Colonic mucosa (tissue), 4 donors: ENCODE measurements around the gene YJEFN3. TPM values are rescaled to one million over a fixed set of nuclear protein-coding genes. Genes with fewer than 3 reads are reported as not detected.

Experiments
- DNase-seq: peaks from one replicate; pipeline ENCODE4 v3.0.0-alpha.2; 2020
- H3K27ac ChIP-seq: fragments of 200-600 bp; one replicate; pipeline ENCODE4 v1.8.0; 2021
- H3K27me3 ChIP-seq: fragments of 200-600 bp; one replicate; pipeline ENCODE4 v1.8.0; 2021
- H3K36me3 ChIP-seq: fragments of 200-600 bp; one replicate; pipeline ENCODE4 v1.8.0; 2021
- H3K4me1 ChIP-seq: fragments of 200-600 bp; one replicate; pipeline ENCODE4 v1.8.0; 2021; ENCODE audit warnings: mild to moderate bottlenecking
- H3K4me3 ChIP-seq: fragments of 200-600 bp; one replicate; pipeline ENCODE4 v1.8.0; 2021
- H3K9ac ChIP-seq, 2 donors: one replicate each; pipeline ENCODE4 v1.7.0; 2013; ENCODE audit warnings: control low read depth in 2 of 2, low read depth in 2 of 2, low read length in 2 of 2
- H3K9me3 ChIP-seq: fragments of 200-600 bp; one replicate; pipeline ENCODE4 v1.8.0; 2021
- intact Hi-C: fragments of 100-400 bp; cut with DNase I; formaldehyde crosslinking; loops from one replicate; pipeline ENCODE4 v1.14.1; 2022
- total RNA-seq, 2 donors: library from RNA; stranded (reverse); fragmentation: NEBNext Ultra II Directional in 1 of 2; extraction: Animal tissue kit (Norgen Biotek cat#: 25700) in 1 of 2; gene quantifications; one replicate each; pipeline ENCODE4 v1.2.1, GENCODE V29; 2021
- TF ChIP-seq, protein P1 (sequence below): fragments of 200-600 bp; IDR thresholded peaks from one replicate; pipeline ENCODE4 v1.8.0; 2022; ENCODE audit warnings: antibody characterized with exemption, mild to moderate bottlenecking
- donor health status: healthy.
- donor health status: DM: no; HTN: no; CAD: no.
- donor health status: DM: no; HTN: no; CAD: no.

YJEFN3 gene
- total RNA-seq, 2 donors from 2014 or later = 1.9 to 17.3 TPM

DNA sequence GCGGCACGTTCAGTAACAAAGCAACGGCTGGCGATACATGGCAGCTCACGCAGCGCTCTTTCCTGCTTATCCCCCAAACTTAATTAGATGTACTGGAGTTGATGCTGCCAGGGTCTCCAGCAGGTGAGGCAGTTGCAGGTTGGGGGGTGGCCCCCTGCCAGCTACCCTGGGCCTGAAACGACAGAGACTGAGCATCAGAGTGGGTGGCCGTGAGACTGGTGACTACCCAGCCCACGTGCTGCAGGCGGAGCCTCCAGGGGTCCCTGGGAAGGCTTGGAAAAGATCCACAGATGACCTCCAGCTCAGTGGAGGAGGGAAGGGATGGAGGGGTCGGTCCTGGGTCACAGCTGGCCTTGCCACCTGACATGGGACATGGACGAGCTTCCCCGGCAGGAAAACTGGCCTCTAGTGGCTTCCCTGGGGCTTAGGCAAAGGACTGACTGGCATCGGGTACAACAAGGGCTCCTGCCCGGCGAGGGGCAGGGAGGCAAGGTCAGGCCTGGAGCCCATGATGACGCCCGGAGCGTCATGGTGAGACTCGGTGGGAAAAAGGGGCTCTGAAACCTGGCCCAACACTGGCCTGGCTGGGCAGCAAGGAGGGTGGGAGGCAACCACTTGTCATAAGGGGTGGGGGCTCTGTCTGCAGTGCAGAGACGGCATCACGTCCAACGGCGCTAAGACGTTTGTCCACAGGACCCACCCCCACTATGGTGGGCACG, 33.4 kb downstream of the YJEFN3 start:
- no peak for DNase-seq
- TF ChIP-seq, protein P1, sequence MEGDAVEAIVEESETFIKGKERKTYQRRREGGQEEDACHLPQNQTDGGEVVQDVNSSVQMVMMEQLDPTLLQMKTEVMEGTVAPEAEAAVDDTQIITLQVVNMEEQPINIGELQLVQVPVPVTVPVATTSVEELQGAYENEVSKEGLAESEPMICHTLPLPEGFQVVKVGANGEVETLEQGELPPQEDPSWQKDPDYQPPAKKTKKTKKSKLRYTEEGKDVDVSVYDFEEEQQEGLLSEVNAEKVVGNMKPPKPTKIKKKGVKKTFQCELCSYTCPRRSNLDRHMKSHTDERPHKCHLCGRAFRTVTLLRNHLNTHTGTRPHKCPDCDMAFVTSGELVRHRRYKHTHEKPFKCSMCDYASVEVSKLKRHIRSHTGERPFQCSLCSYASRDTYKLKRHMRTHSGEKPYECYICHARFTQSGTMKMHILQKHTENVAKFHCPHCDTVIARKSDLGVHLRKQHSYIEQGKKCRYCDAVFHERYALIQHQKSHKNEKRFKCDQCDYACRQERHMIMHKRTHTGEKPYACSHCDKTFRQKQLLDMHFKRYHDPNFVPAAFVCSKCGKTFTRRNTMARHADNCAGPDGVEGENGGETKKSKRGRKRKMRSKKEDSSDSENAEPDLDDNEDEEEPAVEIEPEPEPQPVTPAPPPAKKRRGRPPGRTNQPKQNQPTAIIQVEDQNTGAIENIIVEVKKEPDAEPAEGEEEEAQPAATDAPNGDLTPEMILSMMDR = no peak

DNA sequence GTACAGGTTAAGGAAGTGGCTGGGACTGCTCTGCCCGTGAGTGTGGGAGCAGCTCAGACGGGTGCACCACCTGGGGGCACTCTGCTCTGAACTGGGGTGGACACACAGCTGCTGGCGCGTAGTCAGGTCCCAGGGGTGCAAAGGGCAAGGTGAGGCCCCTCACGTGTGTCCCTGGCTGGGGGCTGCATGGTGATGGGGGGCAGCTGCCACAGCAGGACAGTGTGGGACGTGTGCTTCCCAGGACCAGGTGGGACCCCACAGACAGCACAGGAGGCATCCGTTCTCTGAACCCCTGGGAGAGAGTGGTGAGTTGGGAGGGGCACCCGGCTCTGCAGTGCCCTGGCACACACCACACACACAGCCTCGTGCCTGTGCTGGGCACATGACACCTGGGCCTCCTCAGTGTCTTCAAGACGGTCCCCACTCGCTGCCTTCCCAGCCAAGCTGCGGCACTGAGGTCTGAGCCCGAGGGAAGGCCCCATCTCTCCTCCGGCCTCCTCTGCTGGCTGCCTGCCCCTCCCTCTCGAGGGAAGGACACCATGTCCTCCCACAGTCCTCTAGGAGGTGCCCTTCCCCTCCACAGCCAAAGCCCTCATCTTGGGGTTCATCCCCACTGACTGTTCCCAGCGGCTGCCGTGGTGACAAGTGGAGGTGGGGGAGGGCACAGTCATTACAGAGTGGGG, 34.1 kb downstream of the YJEFN3 start:
- TF ChIP-seq, protein P1 = no peak
- H3K27ac ChIP-seq = no peak overlapping the region
- no peak for DNase-seq
- no peak overlapping the region for H3K4me3 ChIP-seq
- no peaks in the 10 kb centered on the region for H3K9me3 ChIP-seq
- no peaks in the 10 kb centered on the region for H3K36me3 ChIP-seq
- intact Hi-C loops = no loop called here
- no peak overlapping the region for H3K9ac ChIP-seq
- H3K4me1 ChIP-seq = no peaks in the 10 kb centered on the region
- no peaks in the 10 kb centered on the region for H3K27me3 ChIP-seq

More for the DNA sequence above, 33.4 kb downstream of the YJEFN3 start:
- Histone ChIP-seq H3K27ac (no peak overlapping the region), H3K36me3 (no peaks in the 10 kb centered on the region), H3K4me1 (no peaks in the 10 kb centered on the region), H3K4me3 (no peak overlapping the region), H3K9me3 (no peaks in the 10 kb centered on the region), H3K27me3 (no peaks in the 10 kb centered on the region), H3K9ac (no peak overlapping the region)
- intact Hi-C loops = no loop called here

DNA sequence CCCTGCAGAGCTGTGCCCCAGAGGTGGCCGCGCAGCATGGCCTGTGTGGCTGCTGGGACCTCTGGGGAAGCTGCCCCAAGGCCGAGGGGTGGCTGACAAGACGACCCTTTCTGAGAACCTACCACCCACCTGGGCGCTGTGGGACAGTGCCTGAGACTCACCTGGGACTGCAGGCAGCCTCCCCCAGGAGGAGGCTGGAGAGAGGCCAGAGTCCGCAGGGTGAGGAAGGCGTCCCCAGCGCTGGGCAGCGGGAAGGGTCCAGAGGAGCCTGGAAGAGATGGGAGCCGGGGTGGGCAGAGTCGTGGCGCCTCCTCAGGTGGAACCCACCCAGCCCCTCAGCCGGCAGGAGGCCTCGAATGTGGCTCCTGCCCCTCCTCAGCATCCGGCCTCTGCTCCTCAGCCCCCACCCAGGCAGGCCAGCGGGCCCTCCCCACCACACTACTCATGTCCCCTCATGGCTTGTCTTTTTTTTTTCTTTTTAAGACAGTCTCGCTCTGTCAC, 34.7 kb downstream of the YJEFN3 start:
- H3K27me3 ChIP-seq = no peaks in the 10 kb centered on the region
- H3K4me1 ChIP-seq = no peaks in the 10 kb centered on the region
- intact Hi-C loops = no loop called here
- H3K27ac ChIP-seq = no peak overlapping the region
- no peak overlapping the region for H3K9ac ChIP-seq
- H3K4me3 ChIP-seq = no peak overlapping the region
- H3K9me3 ChIP-seq = no peaks in the 10 kb centered on the region
- TF ChIP-seq, protein P1 = no peak
- H3K36me3 ChIP-seq = no peaks in the 10 kb centered on the region
- no peak for DNase-seq

DNA sequence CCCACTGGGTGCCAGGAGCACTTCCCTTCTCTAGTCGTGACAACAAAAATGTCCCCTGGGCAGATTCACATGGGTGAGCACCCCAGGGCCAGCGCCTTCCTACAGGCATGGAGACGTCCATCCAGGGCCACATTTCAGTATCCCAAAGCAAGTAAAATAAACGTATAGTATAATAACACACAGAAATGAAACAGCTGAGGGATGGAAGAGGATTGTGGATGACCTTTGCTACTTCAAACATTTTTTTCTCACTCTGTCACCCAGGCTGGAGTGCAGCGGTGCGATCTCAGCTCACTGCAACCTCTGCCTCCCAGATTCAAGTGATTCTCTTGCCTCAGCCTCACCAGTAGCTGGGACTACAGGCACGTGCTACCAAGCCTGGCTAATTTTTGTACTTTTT, 37.6 kb downstream of the YJEFN3 start:
- intact Hi-C loops = no loop called here

DNA sequence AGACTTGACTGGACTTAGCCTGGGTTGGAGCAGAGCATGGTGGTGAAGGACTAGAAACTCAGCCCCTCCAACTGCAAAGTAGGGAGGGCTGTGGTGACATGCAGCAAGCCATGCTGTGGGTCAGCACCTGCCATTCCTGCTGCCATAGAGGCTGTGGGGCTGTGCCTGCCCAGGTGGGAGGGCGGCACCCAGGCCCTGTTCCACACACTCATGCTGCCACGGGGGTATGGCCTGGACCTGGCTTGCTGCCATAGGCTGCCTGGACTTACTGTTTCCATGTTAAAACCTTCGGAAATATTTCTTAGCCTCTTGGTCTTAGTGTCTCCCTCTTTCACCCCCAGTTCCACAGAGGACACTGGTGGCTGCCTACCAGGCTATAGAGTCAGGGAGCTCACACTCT, 38.7 kb downstream of the YJEFN3 start:
- no peaks in the 10 kb centered on the region for H3K4me1 ChIP-seq
- H3K9me3 ChIP-seq = no peaks in the 10 kb centered on the region
- DNase-seq = no peak
- TF ChIP-seq, protein P1 = no peak
- H3K4me3 ChIP-seq = no peak overlapping the region
- H3K27ac ChIP-seq = no peak overlapping the region
- H3K9ac ChIP-seq = no peak overlapping the region
- no peaks in the 10 kb centered on the region for H3K36me3 ChIP-seq
- no peaks in the 10 kb centered on the region for H3K27me3 ChIP-seq
- intact Hi-C loops = no loop called here

More for the DNA sequence above, 37.6 kb downstream of the YJEFN3 start:
- no peak overlapping the region for H3K4me3 ChIP-seq
- H3K9me3 ChIP-seq = no peaks in the 10 kb centered on the region
- H3K4me1 ChIP-seq = no peaks in the 10 kb centered on the region
- DNase-seq = no peak
- TF ChIP-seq, protein P1 = no peak
- no peaks in the 10 kb centered on the region for H3K27me3 ChIP-seq
- no peaks in the 10 kb centered on the region for H3K36me3 ChIP-seq
- H3K9ac ChIP-seq = no peak overlapping the region
- H3K27ac ChIP-seq = no peak overlapping the region
